Activated CD4-positive, alpha-beta T cell treated with anti-CD3 and anti-CD28 coated beads, Interleukin-2, amount 10 ng/mL, durations not matched to agents 7 days and 5 days (primary cell): ENCODE measurements around the gene SLC25A15. TPM values are rescaled to one million over a fixed set of nuclear protein-coding genes. Genes with fewer than 3 reads are reported as not detected.
"Not testable (repeated sequence)": the region's sequence is repeated elsewhere in the genome, so short reads cannot be mapped to it uniquely, and the experiment has no call there.

Experiments
- CTCF ChIA-PET: fragments of 350-600 bp; sonication (Branson Sonifier 250); formaldehyde crosslinking; loops from one replicate; lab custom pipeline; 2021; ENCODE audit warnings: antibody characterized with exemption; lab: Charles Lee
- POLR2A ChIA-PET: fragments of 350-600 bp; sonication (Branson Sonifier 250); formaldehyde crosslinking; loops from one replicate; lab custom pipeline; 2021; ENCODE audit warnings: antibody characterized with exemption; lab: Charles Lee
- DNase-seq: peaks from one replicate; pipeline ENCODE4 v3.0.0-alpha.2; 2020
- H3K27ac Mint-ChIP-seq: one replicate; pipeline ENCODE4 v1.8.0; 2021; ENCODE audit warnings: mild to moderate bottlenecking, moderate library complexity, mixed read lengths
- H3K27me3 Mint-ChIP-seq: one replicate; pipeline ENCODE4 v1.8.0; 2021; ENCODE audit warnings: mixed read lengths
- H3K36me3 Mint-ChIP-seq: one replicate; pipeline ENCODE4 v1.8.0; 2021; ENCODE audit warnings: low read depth, mixed read lengths
- H3K4me1 Mint-ChIP-seq: one replicate; pipeline ENCODE4 v1.8.0; 2021; ENCODE audit warnings: mixed read lengths
- H3K4me3 Mint-ChIP-seq: one replicate; pipeline ENCODE4 v1.8.0; 2021; ENCODE audit warnings: mild to moderate bottlenecking, moderate library complexity, mixed read lengths
- H3K9me3 Mint-ChIP-seq: one replicate; pipeline ENCODE4 v1.8.0; 2021; ENCODE audit warnings: mixed read lengths
- total RNA-seq, 2 experiments: library from RNA; stranded (reverse); gene quantifications; one replicate each; pipeline ENCODE4 v1.2.3, GENCODE V29; 2021

The SLC25A15 gene
- total RNA-seq, 2 experiments from 2014 or later, result 14.4 to 15.5 TPM

DNA sequence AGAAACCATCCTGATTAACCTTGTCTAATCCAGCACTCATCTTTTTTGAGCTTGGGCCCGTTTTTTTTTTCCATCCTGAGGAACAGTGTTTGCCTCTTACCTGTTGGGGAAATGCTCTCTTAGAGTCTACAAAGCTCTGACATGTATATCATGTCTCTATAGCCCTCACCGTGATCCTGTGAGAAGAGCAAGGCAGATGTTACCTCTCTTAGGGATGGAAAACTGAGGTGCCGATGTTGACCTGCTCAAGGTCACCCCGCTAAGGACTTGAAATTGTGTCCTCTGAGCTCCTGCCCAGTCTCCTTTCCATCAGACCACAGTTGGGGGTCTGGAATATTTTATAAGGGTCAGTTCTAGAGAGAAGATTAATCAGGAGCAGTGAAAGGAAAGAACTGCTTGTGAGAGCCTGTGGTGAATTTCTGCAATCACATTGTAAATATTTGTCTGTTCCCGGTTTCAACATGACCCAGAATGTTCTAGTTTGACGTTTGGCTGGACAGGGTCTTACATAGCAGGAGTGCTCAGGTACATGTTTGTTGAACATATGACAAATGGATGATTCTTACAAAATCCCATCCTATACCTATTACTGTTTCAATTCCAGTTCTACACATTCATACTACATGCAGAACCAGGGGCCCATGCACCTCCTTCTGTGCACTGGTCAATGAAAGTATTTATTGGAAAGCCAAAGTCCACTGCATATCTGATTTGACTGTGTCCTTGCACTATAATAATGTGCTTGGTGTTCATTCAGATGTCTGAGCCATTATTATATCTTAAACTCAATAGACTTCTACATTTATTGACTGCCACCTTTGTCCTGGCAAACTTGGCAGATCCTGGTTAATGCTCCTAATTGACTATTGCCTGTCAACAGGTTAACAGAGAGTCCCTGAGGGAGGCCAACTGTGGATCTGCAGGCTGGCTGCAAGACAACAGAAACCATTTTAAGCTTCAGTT, 12.1 kb downstream of the SLC25A15 start:
- ChIA-PET CTCF (interaction anchor here (0.6 to 2.2 kb wide), 2 partner anchors 12 to 473 kb away, joined by 3 to 6 read pairs; partner anchors contain the start of gene SLC25A15), POLR2A (no interaction called here)
- Mint-ChIP-seq H3K4me3 (no peak overlapping the region), H3K27me3 (no peaks in the 10 kb centered on the region), H3K36me3 (peaks cover 38% of the 10 kb centered on the region), H3K27ac (no peak overlapping the region), H3K4me1 (peaks cover 16% of the 10 kb centered on the region), H3K9me3 (no peaks in the 10 kb centered on the region)
- DNase-seq, result no peak

DNA sequence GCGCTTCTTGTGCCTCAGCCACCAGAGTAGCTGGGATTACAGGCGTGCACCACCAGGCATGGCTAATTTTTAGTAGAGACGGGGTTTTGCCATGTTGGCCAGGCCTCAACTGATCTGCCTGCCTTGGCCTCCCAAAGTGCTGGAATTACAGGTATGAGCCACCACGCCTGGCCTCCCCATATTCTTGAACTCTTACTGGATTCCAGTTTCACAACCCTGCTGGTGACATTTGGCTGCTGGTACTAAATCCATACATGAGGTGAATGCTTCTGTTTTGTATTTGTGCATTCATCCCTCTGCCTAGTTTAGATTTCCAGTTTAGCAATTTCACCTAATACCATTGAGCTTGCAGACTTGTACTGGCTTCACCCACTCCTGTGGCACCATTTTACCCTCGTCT, 13.9 kb downstream of the SLC25A15 start:
- peaks cover 49% of the 10 kb centered on the region for H3K36me3 Mint-ChIP-seq
- H3K27me3 Mint-ChIP-seq, result no peaks in the 10 kb centered on the region
- CTCF ChIA-PET, result interaction anchor here (2.2 kb wide), 1 partner anchor 14 kb away, joined by 6 read pairs; the partner anchor contains the start of gene SLC25A15
- peaks cover 13% of the 10 kb centered on the region for H3K4me1 Mint-ChIP-seq
- H3K9me3 Mint-ChIP-seq, result no peaks in the 10 kb centered on the region
- POLR2A ChIA-PET, result no interaction called here
- no peak for DNase-seq
- no peak overlapping the region for H3K4me3 Mint-ChIP-seq
- H3K27ac Mint-ChIP-seq, result no peak overlapping the region

DNA sequence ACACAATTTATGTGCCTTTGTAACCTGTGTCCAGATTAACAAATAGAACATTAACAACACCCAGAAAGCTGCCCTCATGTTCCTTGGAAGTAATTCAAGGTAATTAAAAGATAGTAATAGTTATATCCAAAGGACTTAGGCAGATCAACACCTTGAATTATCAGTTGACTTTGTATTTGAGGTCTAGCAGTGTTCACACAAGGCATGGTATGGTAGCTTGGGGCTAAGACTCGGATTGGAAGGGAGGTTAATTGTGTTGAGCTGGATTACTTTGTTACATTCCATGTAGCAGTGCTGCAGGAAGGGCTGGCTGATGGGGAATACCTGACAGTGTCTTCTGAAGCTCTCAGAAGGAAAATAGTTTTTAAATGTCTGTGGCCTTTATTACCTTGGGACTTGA, 16.8 kb downstream of the SLC25A15 start:
- H3K27ac Mint-ChIP-seq, result no peak overlapping the region
- peaks cover 39% of the 10 kb centered on the region for H3K36me3 Mint-ChIP-seq
- no peak overlapping the region for H3K4me3 Mint-ChIP-seq
- no peak for DNase-seq
- no peaks in the 10 kb centered on the region for H3K9me3 Mint-ChIP-seq
- H3K27me3 Mint-ChIP-seq, result no peaks in the 10 kb centered on the region
- ChIA-PET POLR2A (no interaction called here), CTCF (interaction anchor here (1.3 to 1.5 kb wide), 2 partner anchors 8 to 19 kb away, joined by 3 read pairs; no protein-coding TSS in a partner anchor)
- H3K4me1 Mint-ChIP-seq, result no peaks in the 10 kb centered on the region

DNA sequence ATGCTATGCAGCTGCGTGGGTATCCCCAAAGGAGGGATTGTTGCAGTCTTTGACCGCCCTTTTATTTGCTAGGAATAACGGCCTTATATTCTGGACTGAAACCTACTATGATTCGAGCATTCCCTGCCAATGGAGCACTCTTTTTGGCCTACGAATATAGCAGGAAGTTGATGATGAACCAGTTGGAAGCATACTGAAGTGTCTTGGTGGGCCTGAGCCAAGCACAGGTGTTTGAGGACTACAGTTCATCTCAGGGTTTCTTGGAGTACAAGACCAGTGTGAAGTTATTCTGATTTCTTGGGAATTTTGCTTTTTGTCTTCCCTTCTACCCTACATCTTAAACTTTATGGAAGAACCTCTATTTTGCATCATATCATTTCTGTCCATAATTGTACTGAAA, 20.1 kb downstream of the SLC25A15 start:
- DNase-seq, result no peak
- H3K27ac Mint-ChIP-seq, result no peak overlapping the region
- peaks cover 28% of the 10 kb centered on the region for H3K36me3 Mint-ChIP-seq
- H3K27me3 Mint-ChIP-seq, result no peaks in the 10 kb centered on the region
- H3K4me3 Mint-ChIP-seq, result no peak overlapping the region
- ChIA-PET CTCF (interaction anchor here (0.6 kb wide), 1 partner anchor 15 kb away, joined by 5 read pairs; no protein-coding TSS in a partner anchor), POLR2A (no interaction called here)
- peaks cover 1% of the 10 kb centered on the region for H3K4me1 Mint-ChIP-seq
- H3K9me3 Mint-ChIP-seq, result no peaks in the 10 kb centered on the region

DNA sequence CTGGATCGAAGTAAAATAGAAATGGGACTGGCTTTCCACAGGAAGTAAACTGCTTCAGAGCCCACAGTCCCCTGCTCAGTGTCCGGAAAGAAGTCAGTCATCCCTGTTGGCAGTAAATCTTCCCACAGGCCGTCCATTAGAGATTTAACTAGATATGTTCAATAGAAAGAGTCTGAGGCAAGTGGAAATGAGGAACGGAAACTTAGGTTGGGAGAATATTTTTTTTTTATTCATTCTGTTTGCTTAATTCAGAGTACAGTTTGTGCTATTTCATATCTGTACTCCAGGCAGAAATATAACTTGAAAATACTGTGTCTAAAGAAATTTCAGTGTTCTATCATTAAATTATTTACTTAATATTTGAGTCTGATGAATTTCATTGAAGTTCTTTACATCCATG, 22.7 kb downstream of the SLC25A15 start:
- POLR2A ChIA-PET, result no interaction called here
- H3K27me3 Mint-ChIP-seq, result no peaks in the 10 kb centered on the region
- H3K4me3 Mint-ChIP-seq, result no peak overlapping the region
- peaks cover 5% of the 10 kb centered on the region for H3K9me3 Mint-ChIP-seq
- CTCF ChIA-PET, result interaction anchor here (1.2 kb wide), 1 partner anchor 23 kb away, joined by 3 read pairs; the partner anchor contains the start of gene SLC25A15
- no peak overlapping the region for H3K27ac Mint-ChIP-seq
- H3K36me3 Mint-ChIP-seq, result peaks cover 22% of the 10 kb centered on the region
- peaks cover 1% of the 10 kb centered on the region for H3K4me1 Mint-ChIP-seq
- DNase-seq, result no peak

DNA sequence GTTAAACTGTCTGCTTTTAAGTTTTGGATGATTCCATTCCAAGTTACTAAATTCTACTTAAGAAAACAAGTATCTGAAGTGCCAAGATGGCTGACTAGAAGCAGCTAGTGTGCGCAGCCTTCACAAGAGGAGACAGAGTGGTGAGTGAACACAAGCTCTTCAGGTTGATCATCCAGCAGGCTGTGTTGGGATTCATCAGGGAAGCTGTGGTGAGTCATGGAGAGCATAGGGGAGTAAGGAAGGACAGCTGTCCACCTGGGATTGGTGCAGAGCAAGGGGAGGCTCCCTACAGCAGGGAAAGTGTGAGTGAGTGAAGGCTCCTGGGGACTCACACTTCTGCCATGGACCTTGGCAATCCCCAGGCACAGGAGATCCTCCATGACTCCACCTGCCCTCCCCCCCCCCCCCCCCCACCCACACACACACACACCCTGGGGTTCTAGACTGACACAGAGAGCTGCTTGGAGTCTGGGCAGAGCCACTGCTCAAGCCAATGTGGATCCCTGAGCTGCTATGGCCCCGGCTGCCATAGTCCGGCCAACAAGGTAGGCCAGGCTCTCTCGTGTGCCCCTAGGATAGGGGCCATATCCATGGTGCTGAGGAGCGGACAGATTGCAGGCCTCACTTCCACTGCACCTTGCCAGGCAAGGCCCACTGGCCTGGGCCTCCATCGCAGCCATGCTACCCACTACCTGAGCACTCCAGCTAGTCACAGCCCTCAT, 23.5 kb downstream of the SLC25A15 start:
- peaks cover 17% of the 10 kb centered on the region for H3K36me3 Mint-ChIP-seq
- POLR2A ChIA-PET, result no interaction called here
- CTCF ChIA-PET, result interaction anchor here (1.1 to 1.3 kb wide), 2 partner anchors 13 to 759 kb away, joined by 3 read pairs; no protein-coding TSS in a partner anchor

GRCh38 chr13:40813667-40814454, 24.4 kb downstream of the SLC25A15 start:
- Mint-ChIP-seq H3K4me3 (no peak overlapping the region), H3K27ac (peak overlapping the region; percentile 57)
- POLR2A ChIA-PET, result no interaction called here

More for the DNA sequence above, 23.5 kb downstream of the SLC25A15 start:
- no peak for DNase-seq
- Mint-ChIP-seq H3K4me3 (no peak overlapping the region), H3K4me1 (peaks cover 1% of the 10 kb centered on the region), H3K27me3 (no peaks in the 10 kb centered on the region), H3K9me3 (peaks cover 5% of the 10 kb centered on the region), H3K27ac (no peak overlapping the region)

DNA sequence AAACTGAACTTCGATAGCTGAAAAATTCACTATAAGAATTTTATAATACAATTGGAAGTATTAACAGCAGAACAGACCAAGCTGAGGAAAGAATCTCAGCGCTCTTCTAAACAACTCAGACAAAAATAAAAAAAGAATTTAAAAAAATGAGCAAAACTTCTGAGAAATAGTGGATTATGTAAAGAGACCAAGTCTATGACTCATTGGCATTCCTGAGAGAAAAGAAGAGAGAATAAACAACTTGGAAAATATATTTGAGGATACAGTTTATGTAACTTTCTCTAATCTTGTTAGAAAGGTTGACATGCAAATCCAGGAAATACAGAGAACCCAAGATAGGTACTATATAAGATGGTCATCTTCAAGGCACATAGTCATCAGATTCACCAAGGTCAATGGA, 25.4 kb downstream of the SLC25A15 start:
- no peak overlapping the region for H3K4me3 Mint-ChIP-seq
- POLR2A ChIA-PET, result no interaction called here
- peaks cover 3% of the 10 kb centered on the region for H3K4me1 Mint-ChIP-seq
- no peak overlapping the region for H3K27ac Mint-ChIP-seq
- no peaks in the 10 kb centered on the region for H3K27me3 Mint-ChIP-seq
- peaks cover 5% of the 10 kb centered on the region for H3K9me3 Mint-ChIP-seq
- no peak for DNase-seq
- CTCF ChIA-PET, result interaction anchor here (1.0 kb wide), 1 partner anchor 9 kb away, joined by 3 read pairs; no protein-coding TSS in a partner anchor
- peaks cover 10% of the 10 kb centered on the region for H3K36me3 Mint-ChIP-seq

More at GRCh38 chr13:40813667-40814454, 24.4 kb downstream of the SLC25A15 start:
- peaks cover 12% of the 10 kb centered on the region for H3K36me3 Mint-ChIP-seq
- CTCF ChIA-PET, result interaction anchor here (0.7 to 1.3 kb wide), 5 partner anchors 8 to 760 kb away, joined by 3 read pairs; no protein-coding TSS in a partner anchor
- H3K27me3 Mint-ChIP-seq, result no peaks in the 10 kb centered on the region
- H3K4me1 Mint-ChIP-seq, result peaks cover 1% of the 10 kb centered on the region
- peaks cover 5% of the 10 kb centered on the region for H3K9me3 Mint-ChIP-seq
- no peak for DNase-seq

- no peak for DNase-seq
- H3K9me3 Mint-ChIP-seq, result peaks cover 5% of the 10 kb centered on the region
- ChIA-PET CTCF (no interaction called here), POLR2A (no interaction called here)
- no peak overlapping the region for H3K4me3 Mint-ChIP-seq
- peaks cover 4% of the 10 kb centered on the region for H3K36me3 Mint-ChIP-seq
- no peak overlapping the region for H3K27ac Mint-ChIP-seq
- H3K27me3 Mint-ChIP-seq, result no peaks in the 10 kb centered on the region
- H3K4me1 Mint-ChIP-seq, result peaks cover 5% of the 10 kb centered on the region
These were observed 29.5 kb downstream of the SLC25A15 start for GRCh38 chr13:40818926-40819325.

DNA sequence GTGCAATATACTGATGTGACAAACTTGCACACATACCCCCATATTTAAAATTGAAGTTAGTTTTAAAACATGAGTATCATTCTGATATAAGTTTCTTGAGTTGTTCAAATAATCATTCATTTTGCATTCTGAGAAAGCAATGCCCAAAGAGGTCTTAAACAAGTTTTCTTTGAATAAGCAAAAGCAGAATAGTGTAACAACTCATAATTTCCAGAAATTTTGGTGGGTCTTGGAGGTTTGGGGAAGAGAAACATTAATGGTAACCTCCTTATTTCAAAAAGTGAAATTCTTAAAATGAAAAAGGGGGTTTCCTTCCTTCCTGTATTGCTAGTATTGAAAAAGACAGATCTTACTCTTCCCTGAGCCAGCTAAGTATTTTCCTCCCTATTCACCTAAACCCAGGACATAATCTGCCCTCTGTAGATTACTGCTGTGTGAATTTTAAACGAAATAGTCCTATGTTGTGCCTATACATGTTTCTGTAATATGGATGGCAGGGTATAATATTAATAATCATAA, 30.4 kb downstream of the SLC25A15 start:
- H3K36me3 Mint-ChIP-seq, result peaks cover 4% of the 10 kb centered on the region
- POLR2A ChIA-PET, result no interaction called here
- H3K4me1 Mint-ChIP-seq, result peaks cover 4% of the 10 kb centered on the region
- no peaks in the 10 kb centered on the region for H3K27me3 Mint-ChIP-seq
- H3K9me3 Mint-ChIP-seq, result peaks cover 5% of the 10 kb centered on the region
- H3K4me3 Mint-ChIP-seq, result no peak overlapping the region
- DNase-seq, result no peak
- no peak overlapping the region for H3K27ac Mint-ChIP-seq
- CTCF ChIA-PET, result interaction anchor here (0.5 kb wide), 1 partner anchor 457 kb away, joined by 4 read pairs; no protein-coding TSS in a partner anchor

- POLR2A ChIA-PET, H3K36me3 Mint-ChIP-seq, H3K4me3 Mint-ChIP-seq, H3K27ac Mint-ChIP-seq, H3K9me3 Mint-ChIP-seq, CTCF ChIA-PET, H3K27me3 Mint-ChIP-seq, DNase-seq, H3K4me1 Mint-ChIP-seq: not testable (repeated sequence)
These were observed 50.3 kb downstream of the SLC25A15 start for GRCh38 chr13:40839725-40840124.

DNA sequence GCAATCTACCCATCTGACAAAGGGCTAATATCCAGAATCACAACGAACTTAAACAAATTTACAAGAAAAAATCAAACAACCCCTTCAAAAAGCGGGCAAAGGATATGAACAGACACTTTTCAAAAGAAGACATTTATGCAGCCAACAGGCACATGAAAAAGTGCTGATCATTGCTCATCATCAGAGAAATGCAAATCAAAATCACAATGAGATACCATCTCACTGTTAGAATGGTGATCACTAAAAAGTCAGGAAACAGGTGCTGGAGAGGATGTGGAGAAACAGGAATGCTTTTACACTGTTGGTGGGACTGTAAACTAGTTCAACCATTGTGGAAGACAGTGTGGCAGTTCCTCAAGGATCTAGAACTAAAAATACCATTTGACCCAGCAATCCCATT, 51.5 kb downstream of the SLC25A15 start:
- peaks cover 11% of the 10 kb centered on the region for H3K9me3 Mint-ChIP-seq
- H3K4me3 Mint-ChIP-seq, H3K27me3 Mint-ChIP-seq, H3K27ac Mint-ChIP-seq, POLR2A ChIA-PET, H3K4me1 Mint-ChIP-seq, CTCF ChIA-PET, DNase-seq, H3K36me3 Mint-ChIP-seq: not testable (repeated sequence)
